HG03135 (cell line): Measurements from ENCODE around the gene KIF1C.
"Not testable (repeated sequence)": the region's sequence is repeated elsewhere in the genome, so short reads cannot be mapped to it uniquely, and the experiment has no call there.

Experiments used
- ATAC-seq: cut with Tn5 transposase; IDR thresholded peaks from one replicate; pipeline ENCODE4 v1.9.1; 2021; ENCODE audit warnings: mild to moderate bottlenecking, moderate library complexity; ENCODE audit not compliant: unreplicated experiment

Gene KIF1C

GRCh38 chr17:5042157-5043022, 44.6 kb downstream of the KIF1C start:
- no peak for ATAC-seq

DNA sequence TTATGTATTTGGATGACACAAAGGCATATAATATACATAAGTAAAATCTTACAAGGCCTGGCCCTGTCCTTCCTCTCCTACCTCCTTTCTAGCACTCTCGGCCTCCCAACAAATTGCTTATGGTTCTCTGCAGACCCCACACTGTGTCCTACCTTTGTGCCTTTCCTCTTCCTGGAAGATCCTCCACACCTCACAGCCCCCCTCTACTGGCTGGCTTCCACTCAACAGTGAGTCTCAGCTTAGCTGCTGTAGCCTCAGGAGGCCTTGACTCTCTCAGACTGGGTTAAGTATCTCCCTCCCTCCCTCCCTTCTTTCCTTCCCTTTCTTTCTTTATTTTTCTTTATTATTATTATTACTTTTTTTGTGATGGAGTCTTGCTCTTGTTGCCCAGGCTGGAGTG, 45.8 kb downstream of the KIF1C start:
- no peak for ATAC-seq

DNA sequence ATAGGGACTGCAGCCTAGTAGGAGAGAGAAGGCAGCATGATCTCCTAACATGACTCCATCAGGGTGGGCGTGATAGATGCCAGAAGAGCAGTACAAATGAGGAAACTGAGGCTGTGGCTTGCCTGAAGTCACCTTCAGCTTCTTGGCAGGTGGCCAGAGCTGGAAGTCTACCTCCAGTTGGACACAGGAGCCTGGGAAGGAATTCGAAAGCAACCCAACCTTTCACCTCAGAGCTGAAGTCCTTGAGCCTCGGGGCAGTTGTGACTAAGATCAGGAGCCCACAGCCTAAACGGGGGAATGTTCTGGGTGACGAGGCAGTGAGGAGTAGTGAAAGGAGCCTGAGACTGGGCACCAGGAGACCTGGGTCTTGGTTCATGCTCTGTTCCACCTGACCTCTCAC, 46.9 kb downstream of the KIF1C start:
- no peak for ATAC-seq

DNA sequence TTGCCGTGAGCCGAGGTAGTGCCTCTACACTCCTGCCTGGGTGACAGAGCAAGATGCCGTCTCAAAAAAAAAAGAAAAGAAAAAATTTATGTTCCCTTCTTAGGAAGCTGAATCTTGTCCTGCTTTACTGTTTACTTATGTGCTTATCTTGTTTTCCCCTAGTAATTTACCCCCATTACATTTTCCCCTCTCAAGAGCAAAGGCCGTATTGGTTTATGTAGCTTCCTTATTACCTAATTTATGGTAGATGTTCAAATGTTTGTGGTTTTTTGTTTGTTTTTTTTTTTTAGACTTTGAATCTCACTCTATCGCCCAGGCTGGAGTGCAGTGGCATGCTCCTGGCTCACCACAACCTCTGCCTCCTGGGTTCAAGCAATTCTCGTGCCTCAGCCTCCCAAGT, 47.7 kb downstream of the KIF1C start:
- no peak for ATAC-seq

DNA sequence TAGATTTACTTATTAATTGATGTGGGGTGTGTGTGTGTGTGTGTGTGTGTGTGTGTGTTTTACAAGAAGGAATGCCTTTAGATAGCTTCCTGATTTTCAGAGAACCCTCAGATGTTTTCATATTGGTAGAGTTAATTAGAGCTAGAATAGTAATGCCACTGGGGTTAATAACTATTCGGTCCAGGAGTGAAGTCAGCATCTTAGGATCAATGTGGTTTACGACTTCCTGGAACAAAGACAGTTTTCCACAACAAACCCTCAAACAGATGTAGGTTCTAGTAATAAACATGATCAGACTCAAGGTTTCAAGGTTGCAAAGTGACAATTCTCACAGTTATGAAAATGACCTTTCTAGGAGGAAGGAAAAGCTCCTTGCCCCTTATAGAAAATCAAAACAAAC, 49.7 kb downstream of the KIF1C start:
- ATAC-seq: no peak

GRCh38 chr17:5049314-5049841, 51.6 kb downstream of the KIF1C start:
- ATAC-seq: no peak

DNA sequence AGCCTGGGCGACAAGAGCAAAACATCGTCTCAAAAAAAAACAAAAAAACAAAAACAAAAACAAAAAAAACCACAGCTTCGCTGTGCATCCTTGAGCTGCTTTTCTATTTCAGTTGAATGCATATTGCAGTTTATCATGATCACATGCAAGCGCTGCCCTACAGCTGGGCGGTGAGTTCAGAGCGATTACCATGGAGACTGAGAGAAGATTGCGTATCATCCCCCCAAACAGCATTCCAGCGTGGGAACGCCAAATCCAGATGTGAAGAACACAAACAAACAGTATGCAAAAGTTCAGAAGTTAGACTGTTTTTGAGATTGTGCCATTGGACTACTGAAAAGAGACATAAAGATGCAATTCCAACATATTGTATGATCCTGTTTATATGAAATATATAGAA, 52.5 kb downstream of the KIF1C start:
- no peak for ATAC-seq

GRCh38 chr17:5055543-5055942, 57.8 kb downstream of the KIF1C start:
- ATAC-seq: no peak

- no peak for ATAC-seq
These were observed 67.5 kb downstream of the KIF1C start for GRCh38 chr17:5065227-5065744.

DNA sequence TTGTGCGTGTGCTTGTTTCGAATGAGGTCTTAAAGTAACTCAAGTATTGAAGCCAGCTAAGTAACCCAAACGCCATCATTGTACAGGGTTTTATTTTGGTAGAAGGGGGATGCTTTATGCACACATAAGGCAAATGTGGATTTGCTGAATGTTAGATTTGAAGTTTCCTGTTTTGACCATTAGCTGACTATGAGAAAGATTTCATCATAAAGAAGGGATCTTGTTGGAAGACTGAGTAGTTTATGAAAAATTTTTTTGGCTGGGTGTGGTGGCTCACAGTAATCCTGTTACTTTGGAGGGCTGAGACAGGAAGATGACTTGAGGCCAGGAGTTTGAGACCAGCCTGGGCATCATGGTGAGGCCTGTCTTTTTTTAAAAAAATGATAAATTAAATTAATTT, 70.5 kb downstream of the KIF1C start:
- no peak for ATAC-seq

DNA sequence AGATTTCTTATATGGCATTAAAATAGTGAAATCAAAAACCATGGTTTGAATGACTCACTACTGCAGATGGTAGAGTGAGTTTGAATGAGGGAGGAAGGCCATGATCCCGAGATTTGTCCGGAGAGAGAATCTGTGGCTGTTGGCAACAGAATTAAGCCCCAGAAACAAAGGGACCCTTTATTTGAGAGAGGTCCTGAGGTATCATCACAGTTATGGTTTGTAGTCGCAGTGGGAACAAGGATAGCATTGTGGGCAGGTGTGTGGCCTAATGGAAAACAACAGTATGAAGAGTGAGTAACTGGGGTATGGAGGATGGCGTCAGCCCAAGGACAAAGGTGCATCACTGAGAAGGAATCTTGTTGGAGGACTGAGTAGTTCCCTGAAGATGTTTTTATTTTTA, 72.0 kb downstream of the KIF1C start:
- ATAC-seq: no peak

DNA sequence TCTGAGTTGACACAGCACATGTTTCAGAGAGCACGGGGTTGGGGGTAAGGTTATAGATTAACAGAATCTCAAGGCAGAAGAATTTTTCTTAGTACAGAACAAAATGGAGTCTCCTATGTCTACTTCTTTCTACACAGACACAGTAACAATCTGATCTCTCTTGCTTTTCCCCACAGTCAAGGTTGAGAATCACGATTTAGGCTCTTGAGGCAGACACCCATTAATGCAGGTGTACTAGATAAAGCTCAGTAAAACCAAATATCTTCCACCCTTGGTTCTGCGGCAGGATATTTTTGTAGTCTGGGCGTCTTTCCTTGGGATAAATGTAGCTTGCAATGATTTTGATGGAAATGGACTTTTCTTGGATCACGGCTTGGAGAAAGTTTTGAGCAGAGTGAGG, 77.7 kb downstream of the KIF1C start:
- ATAC-seq: not testable (repeated sequence)

DNA sequence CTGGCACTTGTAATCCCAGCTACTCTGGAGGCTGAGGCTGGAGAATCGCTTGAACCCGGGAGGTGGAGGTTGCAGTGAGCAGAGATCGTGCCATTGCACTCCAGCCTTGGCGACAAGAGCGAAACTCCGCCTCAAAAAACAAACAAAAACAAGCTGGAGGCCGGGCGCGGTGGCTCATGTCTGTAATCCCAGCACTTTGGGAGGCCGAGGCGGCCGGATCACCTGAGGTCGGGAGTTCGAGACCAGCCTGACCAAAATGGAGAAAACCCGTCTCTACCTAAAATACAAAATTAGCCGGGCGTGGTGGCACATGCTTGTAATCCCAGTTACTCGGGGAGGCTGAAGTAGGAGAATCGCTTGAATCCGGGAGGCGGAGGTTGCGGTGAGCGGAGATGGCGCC, 79.5 kb downstream of the KIF1C start:
- not testable (repeated sequence) for ATAC-seq

- ATAC-seq: no peak
These were observed 80.0 kb downstream of the KIF1C start for GRCh38 chr17:5077781-5078105.
